KOPT-K1 (cell line): Measurements from ENCODE around the gene KCNMA1.

Experiments used
- H3K27ac ChIP-seq: fragments of 200-600 bp; sonication (generic); 2 replicates; pipeline ENCODE4 v1.5.1; 2016; ENCODE audit warnings: antibody characterized with exemption, mild to moderate bottlenecking, low read depth, low read length; ENCODE audit not compliant: poor library complexity, severe bottlenecking
- H3K36me3 ChIP-seq: fragments of 200-600 bp; sonication (generic); 2 replicates; pipeline ENCODE4 v1.5.1; 2017; ENCODE audit warnings: antibody characterized with exemption, mild to moderate bottlenecking, low read length, moderate library complexity; ENCODE audit not compliant: insufficient read depth
- H3K9me3 ChIP-seq: fragments of 200-600 bp; sonication (generic); 2 replicates; pipeline ENCODE4 v1.5.1; 2017; ENCODE audit warnings: antibody characterized with exemption, low read length, mild to moderate bottlenecking; ENCODE audit not compliant: insufficient read depth, poor library complexity, severe bottlenecking

KCNMA1 gene

DNA sequence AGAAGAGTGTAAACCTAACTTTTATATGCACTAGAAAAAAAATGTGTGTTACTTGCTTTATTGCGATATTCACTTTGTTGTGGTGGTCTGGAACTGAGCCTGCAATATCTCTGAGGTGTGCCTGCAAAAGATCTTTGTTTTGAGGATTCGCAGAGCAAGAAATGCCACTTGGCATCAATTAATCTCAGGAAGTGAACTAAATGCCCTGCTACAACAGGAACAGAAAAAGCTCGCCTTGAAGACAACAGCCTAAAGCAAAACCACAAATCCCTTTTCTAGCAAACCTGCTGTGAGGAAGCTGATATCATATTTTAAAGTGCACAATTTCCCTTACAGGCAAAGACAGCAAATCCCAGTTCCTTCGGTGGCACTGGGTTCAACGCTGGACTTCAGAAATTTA is 675.8 kb downstream of the KCNMA1 start:
- Histone ChIP-seq H3K9me3 (no peaks in the 10 kb centered on the region), H3K27ac (no peak overlapping the region), H3K36me3 (no peaks in the 10 kb centered on the region)

GRCh38 chr10:76959111-76959510 is 678.5 kb downstream of the KCNMA1 start:
- no peaks in the 10 kb centered on the region for H3K9me3 ChIP-seq
- H3K36me3 ChIP-seq, result no peaks in the 10 kb centered on the region
- H3K27ac ChIP-seq, result no peak overlapping the region

GRCh38 chr10:76954838-76955237 is 682.8 kb downstream of the KCNMA1 start:
- H3K9me3 ChIP-seq, result no peaks in the 10 kb centered on the region
- H3K36me3 ChIP-seq, result no peaks in the 10 kb centered on the region
- no peak overlapping the region for H3K27ac ChIP-seq

- H3K27ac ChIP-seq, result no peak overlapping the region
- no peaks in the 10 kb centered on the region for H3K36me3 ChIP-seq
- no peaks in the 10 kb centered on the region for H3K9me3 ChIP-seq
Measured at GRCh38 chr10:76950354-76950753, 687.3 kb downstream of the KCNMA1 start.

- H3K36me3 ChIP-seq, result no peaks in the 10 kb centered on the region
- H3K27ac ChIP-seq, result no peak overlapping the region
- no peaks in the 10 kb centered on the region for H3K9me3 ChIP-seq
Measured at GRCh38 chr10:76946270-76946669, 691.3 kb downstream of the KCNMA1 start.

DNA sequence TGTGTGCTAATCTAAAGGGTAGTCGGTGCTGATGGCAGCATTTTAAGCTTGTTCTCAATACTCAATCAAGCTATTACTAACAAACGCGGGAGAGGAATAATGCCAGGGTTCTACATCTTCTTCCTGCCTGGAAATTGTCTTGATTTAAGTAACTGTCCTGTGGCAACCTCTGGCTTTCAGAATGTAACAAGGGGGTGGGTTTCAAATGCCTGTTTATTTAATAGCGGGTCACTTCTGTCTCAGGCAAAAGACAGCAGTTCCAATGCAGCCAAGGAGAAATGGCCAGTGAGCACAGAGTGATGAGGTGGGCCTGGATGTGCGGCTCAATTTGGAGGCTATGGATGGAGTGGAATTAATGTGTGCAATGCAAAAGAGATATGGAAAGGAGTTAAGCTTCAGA is 692.4 kb downstream of the KCNMA1 start:
- Histone ChIP-seq H3K9me3 (no peaks in the 10 kb centered on the region), H3K36me3 (no peaks in the 10 kb centered on the region)

DNA sequence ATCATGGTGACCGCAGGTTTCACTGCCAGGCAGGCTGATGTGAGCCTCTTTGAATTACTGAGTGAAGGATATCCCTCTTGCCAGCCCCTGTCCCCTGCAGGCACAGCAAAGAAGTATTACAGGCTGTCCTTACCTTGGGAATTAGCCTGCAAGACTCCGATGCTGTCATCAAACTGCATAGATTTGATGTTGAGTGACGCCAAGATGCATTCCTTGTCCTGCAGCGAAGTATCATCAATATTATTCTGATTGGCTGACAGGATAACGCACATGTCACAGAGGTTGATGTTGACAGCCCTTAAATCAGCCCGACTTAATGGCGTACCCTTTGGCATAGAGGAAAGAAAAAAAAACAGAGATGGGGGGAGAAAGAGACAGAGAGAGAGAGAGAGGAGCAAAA is 693.0 kb downstream of the KCNMA1 start:
- H3K36me3 ChIP-seq, result no peaks in the 10 kb centered on the region
- no peaks in the 10 kb centered on the region for H3K9me3 ChIP-seq
- H3K27ac ChIP-seq, result no peak overlapping the region

More for the DNA sequence above, 692.4 kb downstream of the KCNMA1 start:
- H3K27ac ChIP-seq, result no peak overlapping the region

GRCh38 chr10:76942628-76943416 is 694.8 kb downstream of the KCNMA1 start:
- Histone ChIP-seq H3K9me3 (no peaks in the 10 kb centered on the region), H3K27ac (no peak overlapping the region), H3K36me3 (no peaks in the 10 kb centered on the region)

GRCh38 chr10:76939933-76940468 is 697.6 kb downstream of the KCNMA1 start:
- H3K27ac ChIP-seq, result no peak overlapping the region
- no peaks in the 10 kb centered on the region for H3K9me3 ChIP-seq
- H3K36me3 ChIP-seq, result no peaks in the 10 kb centered on the region

GRCh38 chr10:76937181-76937600 is 700.4 kb downstream of the KCNMA1 start:
- Histone ChIP-seq H3K36me3 (no peaks in the 10 kb centered on the region), H3K27ac (no peak overlapping the region), H3K9me3 (no peaks in the 10 kb centered on the region)

GRCh38 chr10:76935941-76936613 is 701.5 kb downstream of the KCNMA1 start:
- H3K27ac ChIP-seq, result no peak overlapping the region
- H3K9me3 ChIP-seq, result no peaks in the 10 kb centered on the region
- H3K36me3 ChIP-seq, result no peaks in the 10 kb centered on the region

GRCh38 chr10:76928565-76928964 is 709.0 kb downstream of the KCNMA1 start:
- no peak overlapping the region for H3K27ac ChIP-seq
- H3K9me3 ChIP-seq, result no peaks in the 10 kb centered on the region
- no peaks in the 10 kb centered on the region for H3K36me3 ChIP-seq

GRCh38 chr10:76925636-76926405 is 711.8 kb downstream of the KCNMA1 start:
- no peaks in the 10 kb centered on the region for H3K9me3 ChIP-seq
- no peaks in the 10 kb centered on the region for H3K36me3 ChIP-seq
- H3K27ac ChIP-seq, result no peak overlapping the region

GRCh38 chr10:76922666-76923065 is 714.9 kb downstream of the KCNMA1 start:
- H3K36me3 ChIP-seq, result no peaks in the 10 kb centered on the region

DNA sequence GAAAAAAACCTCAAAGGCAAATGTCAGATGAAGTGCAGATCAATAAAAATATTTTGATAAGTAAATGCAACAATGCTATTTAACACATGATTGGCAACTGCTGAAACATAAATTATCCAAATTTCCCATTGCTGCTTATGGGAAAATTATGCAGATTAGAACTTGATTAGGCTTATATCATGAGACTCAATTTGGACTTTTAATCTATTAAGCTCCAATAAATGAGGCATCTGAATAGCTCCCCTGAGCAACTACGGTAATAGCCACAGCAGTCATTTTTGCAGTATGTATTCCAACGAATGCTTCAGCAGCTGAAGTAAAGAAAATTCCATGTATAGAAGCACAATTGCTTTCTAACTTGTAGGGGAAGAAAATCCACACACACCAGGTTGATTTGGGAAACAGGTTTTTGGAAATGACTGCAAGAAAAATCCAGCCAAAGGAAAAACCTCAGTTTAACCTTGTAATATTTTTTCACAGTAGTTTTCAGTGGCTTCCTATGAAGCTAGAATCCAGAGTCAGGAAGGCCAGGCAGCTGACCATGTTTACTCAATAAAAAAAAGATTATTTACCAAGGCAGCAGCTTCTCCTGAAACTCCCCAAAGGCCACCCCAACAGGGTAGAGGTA is 716.1 kb downstream of the KCNMA1 start:
- Histone ChIP-seq H3K36me3 (no peaks in the 10 kb centered on the region), H3K27ac (no peak overlapping the region), H3K9me3 (no peaks in the 10 kb centered on the region)

More at GRCh38 chr10:76922666-76923065, 714.9 kb downstream of the KCNMA1 start:
- no peaks in the 10 kb centered on the region for H3K9me3 ChIP-seq
- no peak overlapping the region for H3K27ac ChIP-seq
